DOHH2 (cell line): ENCODE measurements around the gene TTBK1.

Experiments
- H3F3A ChIP-seq: fragments of 200-600 bp; sonication (generic), shearing (Covaris generic); 2 replicates; pipeline ENCODE4 v1.6.0; 2016; ENCODE audit warnings: antibody characterized with exemption, mild to moderate bottlenecking; ENCODE audit not compliant: control insufficient read depth, insufficient read depth
- H3K27ac ChIP-seq: fragments of 200-600 bp; sonication (generic); 2 replicates; pipeline ENCODE4 v1.5.1; 2014; ENCODE audit warnings: low read depth, mild to moderate bottlenecking, low read length, moderate library complexity
- H3K27me3 ChIP-seq: fragments of 200-600 bp; sonication (generic); 2 replicates; pipeline ENCODE4 v1.6.1; 2014; ENCODE audit warnings: mild to moderate bottlenecking, low read length, mixed read lengths; ENCODE audit not compliant: control insufficient read depth
- H3K36me3 ChIP-seq: fragments of 200-600 bp; sonication (generic); 2 replicates; pipeline ENCODE4 v1.6.1; 2014; ENCODE audit warnings: mild to moderate bottlenecking, low read length, moderate library complexity, mixed read lengths; ENCODE audit not compliant: control insufficient read depth
- H3K4me1 ChIP-seq: fragments of 200-600 bp; sonication (generic); 2 replicates; pipeline ENCODE4 v1.6.1; 2014; ENCODE audit warnings: mild to moderate bottlenecking, low read length, mixed read lengths; ENCODE audit not compliant: control insufficient read depth
- H3K4me2 ChIP-seq: fragments of 200-600 bp; sonication (generic); 2 replicates; pipeline ENCODE4 v1.6.0; 2014; ENCODE audit warnings: mild to moderate bottlenecking, low read length, moderate library complexity
- H3K4me3 ChIP-seq: fragments of 200-600 bp; sonication (generic); 2 replicates; pipeline ENCODE4 v1.5.1; 2014; ENCODE audit warnings: mild to moderate bottlenecking, low read length, mixed read lengths
- H3K79me2 ChIP-seq: fragments of 200-600 bp; sonication (generic); 2 replicates; pipeline ENCODE4 v1.6.1; 2014; ENCODE audit warnings: mild to moderate bottlenecking, low read length, mixed read lengths; ENCODE audit not compliant: control insufficient read depth
- H3K9me2 ChIP-seq: fragments of 200-600 bp; sonication (generic); replicated peaks from 2 replicates; pipeline ENCODE4 v1.6.1; 2014; ENCODE audit warnings: mild to moderate bottlenecking, low read length, mixed read lengths; ENCODE audit not compliant: control insufficient read depth
- H3K9me3 ChIP-seq: fragments of 200-600 bp; sonication (generic); 2 replicates; pipeline ENCODE4 v1.6.1; 2014; ENCODE audit warnings: antibody characterized with exemption, low read length, mixed read lengths; ENCODE audit not compliant: control insufficient read depth, insufficient read depth
- H4K20me1 ChIP-seq: fragments of 200-600 bp; sonication (generic); 2 replicates; pipeline ENCODE4 v1.6.0; 2014; ENCODE audit warnings: low read depth, mild to moderate bottlenecking, antibody characterized with exemption, low read length, moderate library complexity; ENCODE audit not compliant: control insufficient read depth, insufficient read depth
- CTCF ChIP-seq: fragments of 200-600 bp; sonication (generic); IDR thresholded peaks from one replicate; pipeline ENCODE4 v1.5.1; 2014; ENCODE audit warnings: antibody characterized with exemption, mild to moderate bottlenecking, low read depth, low read length; ENCODE audit not compliant: poor library complexity, severe bottlenecking
- EZH2phosphoT487 ChIP-seq: fragments of 200-600 bp; sonication (generic); IDR thresholded peaks from 2 replicates; pipeline ENCODE4 v1.6.1; 2017; ENCODE audit warnings: borderline replicate concordance, mild to moderate bottlenecking, antibody characterized with exemption, low read length, moderate library complexity, mixed read lengths

Gene TTBK1

GRCh38 chr6:43282636-43283513 is 39.6 kb downstream of the TTBK1 start:
- H3K4me3 ChIP-seq, result peak overlapping the region; percentile 55
- no peaks in the 10 kb centered on the region for H4K20me1 ChIP-seq
- H3K9me3 ChIP-seq, result no peaks in the 10 kb centered on the region
- no peaks in the 10 kb centered on the region for H3K27me3 ChIP-seq
- H3K4me1 ChIP-seq, result peaks cover 18% of the 10 kb centered on the region
- no peaks in the 10 kb centered on the region for H3F3A ChIP-seq
- H3K4me2 ChIP-seq, result peak overlapping the region; percentile 58
- TF ChIP-seq CTCF (no peak), EZH2phosphoT487 (no peak)
- no peaks in the 10 kb centered on the region for H3K79me2 ChIP-seq
- H3K27ac ChIP-seq, result no peak overlapping the region
- H3K36me3 ChIP-seq, result no peaks in the 10 kb centered on the region
- H3K9me2 ChIP-seq, result no peaks in the 10 kb centered on the region

GRCh38 chr6:43283514-43283901 is 40.2 kb downstream of the TTBK1 start:
- Histone ChIP-seq H3K27me3 (no peaks in the 10 kb centered on the region), H3K9me3 (no peaks in the 10 kb centered on the region), H3K4me1 (peaks cover 18% of the 10 kb centered on the region), H3K79me2 (no peaks in the 10 kb centered on the region), H4K20me1 (no peaks in the 10 kb centered on the region), H3K27ac (no peak overlapping the region), H3K4me3 (peak overlapping the region; percentile 55), H3F3A (no peaks in the 10 kb centered on the region), H3K9me2 (no peaks in the 10 kb centered on the region), H3K4me2 (peak overlapping the region; percentile 58), H3K36me3 (no peaks in the 10 kb centered on the region)
- TF ChIP-seq CTCF (no peak), EZH2phosphoT487 (no peak)

GRCh38 chr6:43283905-43284304 is 40.6 kb downstream of the TTBK1 start:
- Histone ChIP-seq H3K4me3 (no peak overlapping the region), H3K9me3 (no peaks in the 10 kb centered on the region), H3K4me1 (peaks cover 18% of the 10 kb centered on the region), H4K20me1 (no peaks in the 10 kb centered on the region), H3K27ac (no peak overlapping the region), H3K9me2 (no peaks in the 10 kb centered on the region), H3K36me3 (no peaks in the 10 kb centered on the region), H3F3A (no peaks in the 10 kb centered on the region), H3K27me3 (no peaks in the 10 kb centered on the region), H3K4me2 (no peak overlapping the region), H3K79me2 (no peaks in the 10 kb centered on the region)
- no peak for TF ChIP-seq EZH2phosphoT487
- TF ChIP-seq CTCF, result no peak
